Liver (tissue), 9 donors: ENCODE results near the gene PREB. TPM values are rescaled to one million over a fixed set of nuclear protein-coding genes. Genes with fewer than 3 reads are reported as not detected.
"Not testable (repeated sequence)": the region's sequence is repeated elsewhere in the genome, so short reads cannot be mapped to it uniquely, and the experiment has no call there.

Experiments
- DNase-seq: peaks from one replicate; pipeline ENCODE4 v3.0.0-alpha.2; 2017; ENCODE audit warnings: low spot score
- H3K27ac ChIP-seq, 2 donors: one replicate each; pipeline ENCODE4 v1.7.0; 2013; ENCODE audit warnings: inconsistent platforms in 2 of 2, low read length in 2 of 2, control low read depth in 1 of 2, low read depth in 1 of 2, mild to moderate bottlenecking in 1 of 2
- H3K27me3 ChIP-seq, 4 donors: one replicate each; pipeline versions ENCODE4 v1.6.1 to v1.7.0; 2013; ENCODE audit warnings: low read length in 3 of 4, inconsistent platforms in 1 of 4, mild to moderate bottlenecking in 1 of 4, moderate library complexity in 1 of 4; ENCODE audit not compliant: control insufficient read depth in 4 of 4, insufficient read depth in 4 of 4
- H3K36me3 ChIP-seq, 4 donors: one replicate each; pipeline versions ENCODE4 v1.6.1 to v1.7.0; 2013; ENCODE audit warnings: low read length in 3 of 4, mild to moderate bottlenecking in 3 of 4, low read depth in 1 of 4, moderate library complexity in 1 of 4; ENCODE audit not compliant: control insufficient read depth in 4 of 4, insufficient read depth in 3 of 4
- H3K4me1 ChIP-seq, 4 donors: one replicate each; pipeline versions ENCODE4 v1.6.1 to v1.7.0; 2013; ENCODE audit warnings: low read length in 3 of 4, mild to moderate bottlenecking in 3 of 4, moderate library complexity in 1 of 4; ENCODE audit not compliant: control insufficient read depth in 4 of 4, insufficient read depth in 4 of 4
- H3K4me3 ChIP-seq, 3 donors: one replicate each; pipeline versions ENCODE4 v1.6.1 to v1.7.0; 2013; ENCODE audit warnings: low read length in 3 of 3, control low read depth in 1 of 3, low read depth in 1 of 3, mild to moderate bottlenecking in 1 of 3
- H3K9ac ChIP-seq, 2 donors: one replicate each; pipeline ENCODE4 v1.7.0; 2013; ENCODE audit warnings: low read length in 2 of 2, mild to moderate bottlenecking in 2 of 2, moderate library complexity in 2 of 2, control low read depth in 1 of 2, low read depth in 1 of 2
- H3K9me3 ChIP-seq, 4 donors: one replicate each; pipeline versions ENCODE4 v1.6.1 to v1.7.0; 2013; ENCODE audit warnings: low read length in 3 of 4; ENCODE audit not compliant: control insufficient read depth in 4 of 4
- EGR1 ChIP-seq, 2 donors: IDR thresholded peaks; 2 replicates each; pipeline ENCODE4 v1.6.1; 2016 to 2018; ENCODE audit warnings: antibody characterized with exemption in 2 of 2, low read depth in 2 of 2
- FOXA1 ChIP-seq: IDR thresholded peaks from 2 replicates; pipeline ENCODE4 v1.6.1; 2016; ENCODE audit warnings: antibody characterized with exemption
- GABPA ChIP-seq, 2 donors: IDR thresholded peaks in 1 of 2; conservative IDR thresholded peaks in 1 of 2; 2 replicates each; pipeline ENCODE4 v1.6.1; 2016; ENCODE audit warnings: antibody characterized with exemption in 2 of 2, mild to moderate bottlenecking in 1 of 2, moderate library complexity in 1 of 2
- HNF4A ChIP-seq, 2 donors: conservative IDR thresholded peaks; 2 replicates each; pipeline ENCODE4 v1.6.1; 2016; ENCODE audit warnings: antibody characterized with exemption in 2 of 2, mild to moderate bottlenecking in 2 of 2
- JUND ChIP-seq, 2 donors: IDR thresholded peaks; 2 replicates each; pipeline ENCODE4 v1.6.1; 2016; ENCODE audit warnings: antibody characterized with exemption in 2 of 2
- RAD21 ChIP-seq, 2 donors: IDR thresholded peaks; 2 replicates each; pipeline ENCODE4 v1.6.1; 2016; ENCODE audit warnings: antibody characterized with exemption in 2 of 2, mild to moderate bottlenecking in 2 of 2
- SP1 ChIP-seq: IDR thresholded peaks from 2 replicates; pipeline ENCODE4 v1.6.1; 2018; ENCODE audit warnings: antibody characterized with exemption, mild to moderate bottlenecking
- TAF1 ChIP-seq: conservative IDR thresholded peaks from 2 replicates; pipeline ENCODE4 v1.6.1; 2016; ENCODE audit warnings: antibody characterized with exemption, mild to moderate bottlenecking
- YY1 ChIP-seq: IDR thresholded peaks from 2 replicates; pipeline ENCODE4 v1.6.1; 2016; ENCODE audit warnings: antibody characterized with exemption, mild to moderate bottlenecking
- WGBS: extraction: QIAGEN DNeasy Blood & Tissue Kit; methylation state at CpG from one replicate; pipeline ENCODE4 v1.1.7; 2013; 5-methylcytosine and 5-hydroxymethylcytosine counted together
- polyA plus RNA-seq, 2 donors: library from polyadenylated mRNA; stranded (reverse) in 1 of 2; unstranded in 1 of 2; fragments of 200-250 nt in 1 of 2; fragments of >200 nt in 1 of 2; fragmentation: Nextera tagmentation in 1 of 2; extraction: Ambion mirVana in 1 of 2; gene quantifications; one replicate each; pipeline versions ENCODE4 v1.2.1 to v1.2.3, GENCODE V29; 2013 to 2015
- total RNA-seq, 2 donors: library from RNA; depleted of rRNA; stranded (reverse); fragments of >200 nt; gene quantifications; one replicate each; pipeline ENCODE4 v1.2.3, GENCODE V29; 2014
- TF ChIP-seq, protein P1 (sequence below): IDR thresholded peaks from 2 replicates; pipeline ENCODE4 v1.6.1; 2016; ENCODE audit warnings: antibody characterized with exemption
- TF ChIP-seq, protein P2 (sequence below): IDR thresholded peaks from 2 replicates; pipeline ENCODE4 v1.6.1; 2016; ENCODE audit warnings: antibody characterized with exemption
- TF ChIP-seq, protein P3 (sequence below): fragments of 150-350 bp; IDR thresholded peaks from 2 replicates; pipeline ENCODE4 v1.5.1; 2017; ENCODE audit warnings: improper control_type of control experiment, low read depth, low read length; ENCODE audit not compliant: missing input control
- TF ChIP-seq, protein P4 (sequence below): IDR thresholded peaks from 2 replicates; pipeline ENCODE4 v1.6.1; 2016; ENCODE audit warnings: antibody characterized with exemption, mild to moderate bottlenecking
- donor health status: healthy.
- donor health status: healthy.
- donor health status: healthy.
- donor health status: healthy.
- donor health status: healthy.

The PREB gene
- total and polyA plus RNA-seq, 4 donors: 21.5 to 98.4 (median 60.9) TPM

DNA sequence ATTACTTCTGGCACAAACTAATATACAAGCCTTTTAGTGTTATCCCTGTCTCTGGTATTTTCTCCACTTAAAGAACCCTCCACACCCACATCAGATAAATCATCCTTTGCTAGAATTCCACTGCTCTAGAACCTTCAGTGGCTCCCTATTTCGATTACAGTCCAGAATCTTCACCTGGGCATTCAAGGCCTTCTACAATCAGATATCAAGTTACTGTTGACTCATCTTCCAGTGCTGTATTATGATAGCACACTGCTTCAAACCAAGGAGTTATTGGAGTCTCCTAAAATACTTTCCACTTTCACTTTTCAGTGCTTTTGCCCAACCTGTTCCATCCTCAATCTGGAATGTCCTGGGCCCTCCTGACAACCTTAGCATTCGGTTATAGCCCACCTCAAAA, 18.9 kb downstream of the PREB start:
- H3K36me3 ChIP-seq: no peaks in the 10 kb centered on the region
- no peak for DNase-seq
- H3K27ac ChIP-seq: no peak overlapping the region
- no peak for TF ChIP-seq GABPA (IDR thresholded peaks at IDR 0.05 in 1 of 2, conservative IDR thresholded peaks at IDR 0.05 in 1 of 2)
- no peak for TF ChIP-seq TAF1
- no peak for TF ChIP-seq RAD21 (IDR thresholded peaks at IDR 0.05)
- TF ChIP-seq HNF4A (conservative IDR thresholded peaks at IDR 0.05): no peak
- TF ChIP-seq, protein P1, sequence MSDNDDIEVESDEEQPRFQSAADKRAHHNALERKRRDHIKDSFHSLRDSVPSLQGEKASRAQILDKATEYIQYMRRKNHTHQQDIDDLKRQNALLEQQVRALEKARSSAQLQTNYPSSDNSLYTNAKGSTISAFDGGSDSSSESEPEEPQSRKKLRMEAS: no peak
- TF ChIP-seq SP1: no peak
- no peak for TF ChIP-seq EGR1 (IDR thresholded peaks at IDR 0.05; ENCODE audit: low read depth in 2 of 2)
- TF ChIP-seq JUND (IDR thresholded peaks at IDR 0.05): no peak
- no peak for TF ChIP-seq FOXA1
- TF ChIP-seq, protein P2, sequence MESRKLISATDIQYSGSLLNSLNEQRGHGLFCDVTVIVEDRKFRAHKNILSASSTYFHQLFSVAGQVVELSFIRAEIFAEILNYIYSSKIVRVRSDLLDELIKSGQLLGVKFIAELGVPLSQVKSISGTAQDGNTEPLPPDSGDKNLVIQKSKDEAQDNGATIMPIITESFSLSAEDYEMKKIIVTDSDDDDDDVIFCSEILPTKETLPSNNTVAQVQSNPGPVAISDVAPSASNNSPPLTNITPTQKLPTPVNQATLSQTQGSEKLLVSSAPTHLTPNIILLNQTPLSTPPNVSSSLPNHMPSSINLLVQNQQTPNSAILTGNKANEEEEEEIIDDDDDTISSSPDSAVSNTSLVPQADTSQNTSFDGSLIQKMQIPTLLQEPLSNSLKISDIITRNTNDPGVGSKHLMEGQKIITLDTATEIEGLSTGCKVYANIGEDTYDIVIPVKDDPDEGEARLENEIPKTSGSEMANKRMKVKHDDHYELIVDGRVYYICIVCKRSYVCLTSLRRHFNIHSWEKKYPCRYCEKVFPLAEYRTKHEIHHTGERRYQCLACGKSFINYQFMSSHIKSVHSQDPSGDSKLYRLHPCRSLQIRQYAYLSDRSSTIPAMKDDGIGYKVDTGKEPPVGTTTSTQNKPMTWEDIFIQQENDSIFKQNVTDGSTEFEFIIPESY: no peak
- no peaks in the 10 kb centered on the region for H3K9me3 ChIP-seq
- WGBS: 74% methylated on average over 2 of the region's 2 CpGs
- H3K9ac ChIP-seq: no peak overlapping the region
- H3K4me1 ChIP-seq: peaks cover 0 to 10% (median 9%) of the 10 kb centered on the region in 4 donors
- H3K27me3 ChIP-seq: peaks cover 0 to 2% (median 0%) of the 10 kb centered on the region in 4 donors
- no peak overlapping the region for H3K4me3 ChIP-seq

DNA sequence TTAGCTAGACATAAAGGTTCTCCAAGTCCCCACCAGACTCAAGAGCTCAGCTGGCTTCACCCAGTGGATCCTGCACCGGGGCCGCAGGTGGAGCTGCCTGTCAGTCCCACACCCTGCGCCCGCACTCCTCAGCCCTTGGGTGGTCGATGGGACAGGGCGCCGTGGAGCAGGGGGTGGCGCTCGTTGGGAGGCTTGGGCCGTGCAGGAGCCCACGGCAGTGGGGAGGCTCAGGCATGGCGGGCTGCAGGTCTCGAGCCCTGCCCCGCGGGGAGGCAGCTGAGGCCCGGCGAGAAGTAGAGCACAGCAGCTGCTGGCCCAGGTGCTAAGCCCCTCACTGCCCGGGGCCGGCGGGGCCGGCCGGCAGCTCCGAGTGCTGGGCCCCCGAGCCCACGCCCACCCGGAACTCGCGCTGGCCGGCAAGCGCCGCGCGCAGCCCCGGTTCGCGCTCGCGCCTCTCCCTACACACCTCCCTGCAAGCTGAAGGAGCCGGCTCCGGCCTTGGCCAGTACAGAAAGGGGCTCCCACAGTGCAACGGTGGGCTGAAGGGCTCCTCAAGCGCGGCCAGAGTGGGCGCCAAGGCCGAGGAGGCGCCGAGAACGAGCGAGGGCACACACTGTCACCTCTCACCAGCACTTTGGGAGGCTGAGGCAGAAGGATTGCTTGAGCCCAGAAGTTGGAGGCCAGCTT, 22.9 kb downstream of the PREB start:
- H3K27me3 ChIP-seq, DNase-seq, H3K9ac ChIP-seq, H3K4me3 ChIP-seq, H3K36me3 ChIP-seq, H3K4me1 ChIP-seq, H3K9me3 ChIP-seq, H3K27ac ChIP-seq: not testable (repeated sequence)
- 91% methylated on average over 49 of the region's 49 CpGs for WGBS

DNA sequence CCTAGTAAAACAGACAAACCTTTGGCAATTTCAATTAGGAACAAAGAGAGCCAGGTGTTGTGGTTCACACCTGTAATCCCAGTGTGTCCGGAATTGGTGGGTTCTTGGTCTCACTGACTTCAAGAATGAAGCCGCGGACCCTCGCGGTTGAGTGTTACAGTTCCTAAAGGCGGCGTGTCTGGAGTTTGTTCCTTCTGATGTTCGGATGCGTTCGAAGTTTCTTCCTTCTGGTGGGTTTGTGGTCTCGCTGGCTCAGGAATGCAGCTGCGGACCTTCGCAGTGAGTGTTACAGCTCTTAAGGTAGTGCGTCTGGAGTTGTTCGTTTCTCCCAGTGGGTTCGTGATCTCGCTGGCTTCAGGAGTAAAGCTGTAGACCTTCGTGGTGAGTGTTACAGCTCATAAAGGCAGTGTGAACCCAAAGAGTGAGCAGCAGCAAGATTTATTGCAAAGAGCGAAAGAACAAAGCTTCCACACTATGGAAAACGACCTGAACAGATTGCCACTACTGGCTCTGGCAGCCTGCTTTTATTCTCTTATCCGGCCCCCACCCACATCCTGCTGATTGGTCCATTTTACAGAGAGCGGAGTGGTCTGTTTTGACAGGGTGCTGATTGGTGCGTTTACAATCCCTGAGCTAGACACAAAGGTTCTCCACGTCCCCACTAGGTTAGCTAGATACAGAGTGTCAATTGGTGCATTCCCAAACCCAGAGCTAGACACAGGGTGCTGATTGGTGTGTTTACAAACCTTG, 23.7 kb downstream of the PREB start:
- 88% methylated on average over 24 of the region's 24 CpGs for WGBS
- H3K4me3 ChIP-seq, H3K9ac ChIP-seq, DNase-seq, H3K4me1 ChIP-seq, H3K27ac ChIP-seq, H3K36me3 ChIP-seq, H3K9me3 ChIP-seq, H3K27me3 ChIP-seq: not testable (repeated sequence)

DNA sequence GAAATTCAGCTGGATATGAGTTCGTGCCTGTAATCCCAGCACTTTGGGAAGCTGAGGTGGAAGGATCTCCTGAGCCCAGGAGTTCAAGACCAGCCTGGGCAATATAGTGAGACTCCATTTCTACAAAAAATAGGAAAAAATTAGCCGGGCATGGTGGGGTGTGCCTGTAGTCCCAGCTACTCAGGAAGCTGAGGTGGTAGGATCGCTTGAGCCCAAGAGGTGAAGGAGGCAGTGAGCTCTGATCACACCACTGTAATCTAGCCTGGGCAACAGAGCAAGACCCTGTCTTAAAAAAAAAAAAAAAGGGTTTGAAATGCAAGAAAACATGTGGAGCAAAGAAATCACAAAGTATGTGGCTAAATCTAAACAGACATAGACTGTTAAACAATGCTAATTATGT, 25.4 kb downstream of the PREB start:
- DNase-seq: no peak
- Histone ChIP-seq H3K9me3 (no peaks in the 10 kb centered on the region), H3K27ac (no peak overlapping the region), H3K27me3 (no peaks in the 10 kb centered on the region), H3K9ac (no peak overlapping the region), H3K4me1 (no peaks in the 10 kb centered on the region), H3K4me3 (no peak overlapping the region), H3K36me3 (no peaks in the 10 kb centered on the region)
- 91% methylated on average over 3 of the region's 3 CpGs for WGBS
- TF ChIP-seq JUND (IDR thresholded peaks at IDR 0.05) (no peak), YY1 (no peak), TAF1 (no peak), HNF4A (conservative IDR thresholded peaks at IDR 0.05) (no peak), RAD21 (IDR thresholded peaks at IDR 0.05) (no peak)
- TF ChIP-seq, protein P3, sequence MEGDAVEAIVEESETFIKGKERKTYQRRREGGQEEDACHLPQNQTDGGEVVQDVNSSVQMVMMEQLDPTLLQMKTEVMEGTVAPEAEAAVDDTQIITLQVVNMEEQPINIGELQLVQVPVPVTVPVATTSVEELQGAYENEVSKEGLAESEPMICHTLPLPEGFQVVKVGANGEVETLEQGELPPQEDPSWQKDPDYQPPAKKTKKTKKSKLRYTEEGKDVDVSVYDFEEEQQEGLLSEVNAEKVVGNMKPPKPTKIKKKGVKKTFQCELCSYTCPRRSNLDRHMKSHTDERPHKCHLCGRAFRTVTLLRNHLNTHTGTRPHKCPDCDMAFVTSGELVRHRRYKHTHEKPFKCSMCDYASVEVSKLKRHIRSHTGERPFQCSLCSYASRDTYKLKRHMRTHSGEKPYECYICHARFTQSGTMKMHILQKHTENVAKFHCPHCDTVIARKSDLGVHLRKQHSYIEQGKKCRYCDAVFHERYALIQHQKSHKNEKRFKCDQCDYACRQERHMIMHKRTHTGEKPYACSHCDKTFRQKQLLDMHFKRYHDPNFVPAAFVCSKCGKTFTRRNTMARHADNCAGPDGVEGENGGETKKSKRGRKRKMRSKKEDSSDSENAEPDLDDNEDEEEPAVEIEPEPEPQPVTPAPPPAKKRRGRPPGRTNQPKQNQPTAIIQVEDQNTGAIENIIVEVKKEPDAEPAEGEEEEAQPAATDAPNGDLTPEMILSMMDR: no peak
- TF ChIP-seq, protein P4, sequence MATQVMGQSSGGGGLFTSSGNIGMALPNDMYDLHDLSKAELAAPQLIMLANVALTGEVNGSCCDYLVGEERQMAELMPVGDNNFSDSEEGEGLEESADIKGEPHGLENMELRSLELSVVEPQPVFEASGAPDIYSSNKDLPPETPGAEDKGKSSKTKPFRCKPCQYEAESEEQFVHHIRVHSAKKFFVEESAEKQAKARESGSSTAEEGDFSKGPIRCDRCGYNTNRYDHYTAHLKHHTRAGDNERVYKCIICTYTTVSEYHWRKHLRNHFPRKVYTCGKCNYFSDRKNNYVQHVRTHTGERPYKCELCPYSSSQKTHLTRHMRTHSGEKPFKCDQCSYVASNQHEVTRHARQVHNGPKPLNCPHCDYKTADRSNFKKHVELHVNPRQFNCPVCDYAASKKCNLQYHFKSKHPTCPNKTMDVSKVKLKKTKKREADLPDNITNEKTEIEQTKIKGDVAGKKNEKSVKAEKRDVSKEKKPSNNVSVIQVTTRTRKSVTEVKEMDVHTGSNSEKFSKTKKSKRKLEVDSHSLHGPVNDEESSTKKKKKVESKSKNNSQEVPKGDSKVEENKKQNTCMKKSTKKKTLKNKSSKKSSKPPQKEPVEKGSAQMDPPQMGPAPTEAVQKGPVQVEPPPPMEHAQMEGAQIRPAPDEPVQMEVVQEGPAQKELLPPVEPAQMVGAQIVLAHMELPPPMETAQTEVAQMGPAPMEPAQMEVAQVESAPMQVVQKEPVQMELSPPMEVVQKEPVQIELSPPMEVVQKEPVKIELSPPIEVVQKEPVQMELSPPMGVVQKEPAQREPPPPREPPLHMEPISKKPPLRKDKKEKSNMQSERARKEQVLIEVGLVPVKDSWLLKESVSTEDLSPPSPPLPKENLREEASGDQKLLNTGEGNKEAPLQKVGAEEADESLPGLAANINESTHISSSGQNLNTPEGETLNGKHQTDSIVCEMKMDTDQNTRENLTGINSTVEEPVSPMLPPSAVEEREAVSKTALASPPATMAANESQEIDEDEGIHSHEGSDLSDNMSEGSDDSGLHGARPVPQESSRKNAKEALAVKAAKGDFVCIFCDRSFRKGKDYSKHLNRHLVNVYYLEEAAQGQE: no peak
